GM21576 (cell line): ENCODE data around the gene CEP63.

Experiments
- ATAC-seq: cut with Tn5 transposase; IDR thresholded peaks from one replicate; pipeline ENCODE4 v1.9.1; 2021; ENCODE audit warnings: mild to moderate bottlenecking, moderate library complexity; ENCODE audit not compliant: unreplicated experiment

Gene CEP63

GRCh38 chr3:134623615-134624245 lies 137.9 kb downstream of the CEP63 start:
- ATAC-seq: no peak
